ENCODE measurements around the gene PIF1. TPM values are rescaled to one million over a fixed set of nuclear protein-coding genes. Genes with fewer than 3 reads are reported as not detected.
A peak's percentile ranks its signal among the peaks of the same experiment; 100 is the strongest.

The PIF1 gene
- total RNA-seq, 1 donor = 6.2 TPM

- no peaks in the 10 kb centered on the region for H3K9me3 ChIP-seq (ENCODE audit: low read depth, low read length)
- H3K79me2 ChIP-seq (ENCODE audit: insufficient read depth, low read length) = peaks cover 97% of the 10 kb centered on the region
- no peak for TF ChIP-seq CTCF (IDR thresholded peaks at IDR 0.05; ENCODE audit: extremely low read depth, low read depth, low read length)
- no peak overlapping the region for H3K4me3 ChIP-seq (ENCODE audit: insufficient read depth, low read length)
- H2AFZ ChIP-seq (ENCODE audit: low read length) = peak overlapping the region; percentile 70
- peaks cover 22% of the 10 kb centered on the region for H4K20me1 ChIP-seq (ENCODE audit: insufficient read depth, low read length)
- H3K27ac ChIP-seq (ENCODE audit: low read depth, low read length) = peak overlapping the region; percentile 79
- no peak overlapping the region for H3K4me2 ChIP-seq (ENCODE audit: insufficient read depth, low read length)
- H3K4me1 ChIP-seq (ENCODE audit: insufficient read depth, low read length) = peaks cover 47% of the 10 kb centered on the region
- H3K36me3 ChIP-seq (ENCODE audit: insufficient read depth, low read length) = peaks cover 54% of the 10 kb centered on the region
- no peaks in the 10 kb centered on the region for H3K27me3 ChIP-seq (ENCODE audit: insufficient read depth, low read length)
- DNase-seq (ENCODE audit: insufficient read length, low spot score, missing footprints) = peak; percentile 70
Observed at GRCh38 chr15:64856429-64857145, 31.1 kb upstream of the PIF1 start.

DNA sequence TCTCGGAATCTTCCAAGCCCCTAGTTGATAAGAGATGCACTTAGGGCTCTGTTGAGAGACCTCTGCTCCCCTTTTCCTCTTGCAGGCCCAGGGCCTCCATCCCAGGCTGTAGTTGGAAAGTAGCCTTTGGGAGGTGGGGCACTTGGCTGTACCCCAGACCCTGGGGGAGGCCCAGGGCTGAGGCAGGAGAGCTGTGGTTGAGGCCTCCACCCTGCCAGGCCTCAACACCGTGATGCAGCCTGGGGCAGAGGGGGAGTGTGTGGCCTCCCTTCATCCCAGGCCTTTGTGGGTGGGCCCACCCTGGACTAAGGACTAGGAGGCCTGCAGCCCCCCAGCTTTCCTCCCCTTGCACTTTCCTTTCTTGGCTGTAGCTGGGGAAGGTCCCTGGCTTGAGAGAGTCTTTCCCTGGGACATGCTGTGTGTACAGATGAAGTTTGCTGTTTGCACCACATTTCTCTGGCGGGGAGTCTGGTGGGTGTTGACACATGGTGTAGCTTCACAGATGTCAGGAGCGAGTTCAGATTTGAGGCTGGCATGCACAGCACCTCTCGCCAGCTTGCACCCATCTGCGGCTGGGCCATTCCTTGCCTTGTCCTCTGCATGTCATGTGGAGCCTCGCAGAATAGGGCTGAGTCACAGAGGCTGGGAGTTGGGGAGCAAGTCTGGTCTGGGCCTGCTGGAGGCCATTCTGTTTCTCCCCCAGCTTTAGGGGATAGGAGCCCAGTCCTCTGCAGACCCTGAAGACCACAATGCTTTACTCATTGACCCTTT, 29.9 kb upstream of the PIF1 start:
- Histone ChIP-seq H3K36me3 (ENCODE audit: insufficient read depth, low read length) (peaks cover 48% of the 10 kb centered on the region), H3K4me3 (ENCODE audit: insufficient read depth, low read length) (no peak overlapping the region), H2AFZ (ENCODE audit: low read length) (no peak overlapping the region), H3K27me3 (ENCODE audit: insufficient read depth, low read length) (no peaks in the 10 kb centered on the region), H3K27ac (ENCODE audit: low read depth, low read length) (peak overlapping the region; percentile 62), H3K4me2 (ENCODE audit: insufficient read depth, low read length) (no peak overlapping the region), H3K9me3 (ENCODE audit: low read depth, low read length) (no peaks in the 10 kb centered on the region), H3K4me1 (ENCODE audit: insufficient read depth, low read length) (peaks cover 59% of the 10 kb centered on the region), H4K20me1 (ENCODE audit: insufficient read depth, low read length) (peaks cover 21% of the 10 kb centered on the region), H3K79me2 (ENCODE audit: insufficient read depth, low read length) (peaks cover 93% of the 10 kb centered on the region)
- no peak for TF ChIP-seq CTCF (IDR thresholded peaks at IDR 0.05; ENCODE audit: extremely low read depth, low read depth, low read length)
- DNase-seq (ENCODE audit: insufficient read length, low spot score, missing footprints) = peak; percentile 79

GRCh38 chr15:64854526-64854925, 29.1 kb upstream of the PIF1 start:
- Histone ChIP-seq H3K36me3 (ENCODE audit: insufficient read depth, low read length) (peaks cover 48% of the 10 kb centered on the region), H3K27ac (ENCODE audit: low read depth, low read length) (no peak overlapping the region), H4K20me1 (ENCODE audit: insufficient read depth, low read length) (peaks cover 18% of the 10 kb centered on the region), H3K9me3 (ENCODE audit: low read depth, low read length) (no peaks in the 10 kb centered on the region), H3K27me3 (ENCODE audit: insufficient read depth, low read length) (no peaks in the 10 kb centered on the region), H3K4me2 (ENCODE audit: insufficient read depth, low read length) (no peak overlapping the region), H2AFZ (ENCODE audit: low read length) (no peak overlapping the region), H3K4me1 (ENCODE audit: insufficient read depth, low read length) (peaks cover 59% of the 10 kb centered on the region), H3K79me2 (ENCODE audit: insufficient read depth, low read length) (peaks cover 92% of the 10 kb centered on the region), H3K4me3 (ENCODE audit: insufficient read depth, low read length) (no peak overlapping the region)
- no peak for TF ChIP-seq CTCF (IDR thresholded peaks at IDR 0.05; ENCODE audit: extremely low read depth, low read depth, low read length)
- DNase-seq (ENCODE audit: insufficient read length, low spot score, missing footprints) = no peak

DNA sequence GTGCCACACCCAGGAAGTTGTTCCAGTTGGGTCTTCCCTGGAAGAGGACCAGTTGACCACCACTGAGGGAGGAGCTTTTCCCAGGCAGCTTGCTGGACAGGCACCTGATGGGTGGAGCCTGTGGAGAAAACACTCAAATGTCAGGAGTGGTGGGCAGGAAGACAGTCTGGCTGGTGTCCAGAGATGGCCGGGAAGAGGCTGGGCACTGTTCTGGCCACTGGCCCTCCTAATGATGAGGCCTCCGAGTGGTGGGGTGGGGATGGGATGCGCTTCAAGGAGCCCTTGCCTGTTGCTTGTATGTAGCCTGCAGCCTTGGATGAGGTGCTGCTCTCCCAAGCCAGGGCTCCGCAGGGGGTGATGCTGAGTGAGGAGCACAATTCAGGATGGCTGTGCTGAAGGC, 28.6 kb upstream of the PIF1 start:
- Histone ChIP-seq H3K4me3 (ENCODE audit: insufficient read depth, low read length) (no peak overlapping the region), H3K79me2 (ENCODE audit: insufficient read depth, low read length) (peaks cover 88% of the 10 kb centered on the region), H4K20me1 (ENCODE audit: insufficient read depth, low read length) (peaks cover 16% of the 10 kb centered on the region), H3K27me3 (ENCODE audit: insufficient read depth, low read length) (no peaks in the 10 kb centered on the region), H3K4me1 (ENCODE audit: insufficient read depth, low read length) (peaks cover 59% of the 10 kb centered on the region), H3K9me3 (ENCODE audit: low read depth, low read length) (no peaks in the 10 kb centered on the region), H2AFZ (ENCODE audit: low read length) (no peak overlapping the region), H3K4me2 (ENCODE audit: insufficient read depth, low read length) (no peak overlapping the region), H3K27ac (ENCODE audit: low read depth, low read length) (no peak overlapping the region), H3K36me3 (ENCODE audit: insufficient read depth, low read length) (peaks cover 44% of the 10 kb centered on the region)
- no peak for TF ChIP-seq CTCF (IDR thresholded peaks at IDR 0.05; ENCODE audit: extremely low read depth, low read depth, low read length)
- DNase-seq (ENCODE audit: insufficient read length, low spot score, missing footprints) = no peak

Data from osteoblast (primary cell).